Sigmoid colon (tissue), 7 donors: ENCODE data around the gene MIPEP. TPM values are rescaled to one million over a fixed set of nuclear protein-coding genes. Genes with fewer than 3 reads are reported as not detected.
A peak's percentile ranks its signal among the peaks of the same experiment; 100 is the strongest.

Experiments
- DNase-seq: peaks from one replicate; pipeline ENCODE4 v3.0.0-alpha.2; 2019
- H3K27ac ChIP-seq, 4 donors: fragments of 200-600 bp; sonication (generic); one replicate each; pipeline ENCODE4 v1.5.1; 2016 to 2019; ENCODE audit warnings: mild to moderate bottlenecking in 1 of 4
- H3K27me3 ChIP-seq, 3 donors: fragments of 200-600 bp; sonication (generic); one replicate each; pipeline ENCODE4 v1.5.1; 2019; ENCODE audit warnings: mild to moderate bottlenecking in 1 of 3
- H3K36me3 ChIP-seq, 4 donors: fragments of 200-600 bp; sonication (generic); one replicate each; pipeline ENCODE4 v1.5.1; 2016 to 2019
- H3K4me1 ChIP-seq, 4 donors: fragments of 200-600 bp; sonication (generic); one replicate each; pipeline ENCODE4 v1.5.1; 2017 to 2019
- H3K4me3 ChIP-seq, 4 donors: fragments of 200-600 bp; sonication (generic); one replicate each; pipeline ENCODE4 v1.5.1; 2017 to 2019; ENCODE audit warnings: mild to moderate bottlenecking in 2 of 4, moderate library complexity in 1 of 4
- H3K9me3 ChIP-seq, 4 donors: fragments of 200-600 bp in 3 of 4; sonication (generic) in 3 of 4; one replicate each; pipeline versions ENCODE4 v1.5.1 to v1.6.1; 2013 to 2019
- EP300 ChIP-seq, 4 donors: sonication (generic); formaldehyde crosslinking; IDR thresholded peaks; one replicate each; pipeline ENCODE4 v1.6.1; 2017; ENCODE audit warnings: antibody characterized with exemption in 4 of 4
- POLR2A ChIP-seq, 2 donors: fragments of 450-650 bp; IDR thresholded peaks; one replicate each; pipeline ENCODE4 v1.6.1; 2016; ENCODE audit warnings: antibody characterized with exemption in 2 of 2, mild to moderate bottlenecking in 2 of 2, moderate library complexity in 2 of 2
- POLR2AphosphoS5 ChIP-seq, 4 donors: sonication (generic); formaldehyde crosslinking; IDR thresholded peaks; one replicate each; pipeline ENCODE4 v1.6.1; 2017; ENCODE audit warnings: antibody characterized with exemption in 4 of 4
- WGBS, 2 donors: extraction: QIAGEN DNeasy Blood & Tissue Kit; methylation state at CpG; one replicate each; pipeline ENCODE4 v1.1.7; 2013; 5-methylcytosine and 5-hydroxymethylcytosine counted together
- intact Hi-C: fragments of 100-400 bp; cut with DNase I; formaldehyde crosslinking; loops from one replicate; pipeline ENCODE4 v1.15.1; 2023
- polyA plus RNA-seq, 3 donors: library from polyadenylated mRNA; stranded (reverse); fragments of 200-250 nt; gene quantifications; one replicate each; pipeline ENCODE4 v1.2.3, GENCODE V29; 2013
- total RNA-seq, 4 donors: library from RNA; depleted of rRNA; stranded (reverse); fragments of >200 nt; gene quantifications; one replicate each; pipeline ENCODE4 v1.1.0, GENCODE V29; 2016
- TF ChIP-seq, protein P1 (sequence below), 4 experiments: fragments of 450-650 bp in 3 of 4; fragments of 200-600 bp in 1 of 4; IDR thresholded peaks; one replicate each; pipeline ENCODE4 v1.5.1; 2016 to 2019; ENCODE audit warnings: antibody characterized with exemption in 4 of 4, mild to moderate bottlenecking in 3 of 4, moderate library complexity in 2 of 4
- donor health status: healthy with polysubstance abuse.
- donor health status: Bipolar disorder and iron deficiency.
- donor health status: healthy.

The MIPEP gene
- total and polyA plus RNA-seq, 7 donors = 10.7 to 20.5 (median 11.4) TPM

DNA sequence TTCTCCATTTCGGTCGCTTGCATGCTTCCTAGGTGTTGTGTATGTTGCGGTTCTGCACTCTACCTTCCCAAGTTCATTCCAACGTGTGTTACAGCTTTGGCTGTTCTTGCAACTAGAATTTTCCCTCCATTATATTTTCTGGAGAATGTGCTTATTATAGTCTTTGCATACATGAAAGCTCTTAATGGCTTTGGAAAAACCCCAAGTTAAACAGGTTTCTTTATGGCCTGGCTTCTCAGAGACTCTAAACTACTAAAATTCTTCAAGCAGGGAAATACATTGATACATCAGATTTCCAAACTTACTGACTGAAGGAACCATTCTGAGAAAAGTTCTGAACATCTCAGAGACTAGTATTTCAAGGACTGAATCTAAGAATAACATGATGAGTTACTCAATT is 11.9 kb downstream of the MIPEP start:
- Histone ChIP-seq H3K4me3 (no peak overlapping the region), H3K27me3 (no peaks in the 10 kb centered on the region), H3K4me1 (no peaks in the 10 kb centered on the region), H3K9me3 (no peaks in the 10 kb centered on the region), H3K27ac (no peak overlapping the region), H3K36me3 (peaks cover 0 to 22% (median 6%) of the 10 kb centered on the region in 4 donors)
- 70 to 88% methylated on average over 4 of the region's 4 CpGs for WGBS, 2 donors
- TF ChIP-seq POLR2A (IDR thresholded peaks at IDR 0.05) (no peak), POLR2AphosphoS5 (IDR thresholded peaks at IDR 0.05) (no peak), EP300 (IDR thresholded peaks at IDR 0.05) (no peak)
- TF ChIP-seq, protein P1, sequence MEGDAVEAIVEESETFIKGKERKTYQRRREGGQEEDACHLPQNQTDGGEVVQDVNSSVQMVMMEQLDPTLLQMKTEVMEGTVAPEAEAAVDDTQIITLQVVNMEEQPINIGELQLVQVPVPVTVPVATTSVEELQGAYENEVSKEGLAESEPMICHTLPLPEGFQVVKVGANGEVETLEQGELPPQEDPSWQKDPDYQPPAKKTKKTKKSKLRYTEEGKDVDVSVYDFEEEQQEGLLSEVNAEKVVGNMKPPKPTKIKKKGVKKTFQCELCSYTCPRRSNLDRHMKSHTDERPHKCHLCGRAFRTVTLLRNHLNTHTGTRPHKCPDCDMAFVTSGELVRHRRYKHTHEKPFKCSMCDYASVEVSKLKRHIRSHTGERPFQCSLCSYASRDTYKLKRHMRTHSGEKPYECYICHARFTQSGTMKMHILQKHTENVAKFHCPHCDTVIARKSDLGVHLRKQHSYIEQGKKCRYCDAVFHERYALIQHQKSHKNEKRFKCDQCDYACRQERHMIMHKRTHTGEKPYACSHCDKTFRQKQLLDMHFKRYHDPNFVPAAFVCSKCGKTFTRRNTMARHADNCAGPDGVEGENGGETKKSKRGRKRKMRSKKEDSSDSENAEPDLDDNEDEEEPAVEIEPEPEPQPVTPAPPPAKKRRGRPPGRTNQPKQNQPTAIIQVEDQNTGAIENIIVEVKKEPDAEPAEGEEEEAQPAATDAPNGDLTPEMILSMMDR (IDR thresholded peaks at IDR 0.05) = no peak
- intact Hi-C loops = no loop called here
- DNase-seq = no peak

DNA sequence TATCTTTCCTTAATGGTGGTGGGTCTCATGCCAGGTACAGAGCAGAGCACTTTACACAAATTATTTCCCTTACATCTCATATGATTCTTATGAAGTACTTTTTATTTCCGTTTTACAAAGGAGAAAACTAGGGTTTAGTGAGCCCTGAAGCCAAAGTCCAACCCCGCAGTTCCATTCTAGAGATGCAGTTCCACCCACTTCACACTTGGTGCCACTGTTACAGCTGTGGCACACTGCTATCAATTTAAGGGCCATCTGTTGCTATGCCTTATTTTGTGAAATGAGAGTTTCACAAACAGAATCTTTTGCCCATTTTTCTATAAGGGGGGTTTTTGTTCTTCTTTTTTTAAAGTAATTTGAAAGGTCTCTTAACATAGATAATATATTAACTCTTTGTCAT is 12.9 kb downstream of the MIPEP start:
- intact Hi-C loops = no loop called here
- H3K9me3 ChIP-seq = no peaks in the 10 kb centered on the region
- peaks cover 0 to 3% (median 0%) of the 10 kb centered on the region in 4 donors for H3K4me1 ChIP-seq
- H3K27me3 ChIP-seq = no peaks in the 10 kb centered on the region
- no peak overlapping the region for H3K27ac ChIP-seq
- no peak for DNase-seq
- peaks cover 0 to 22% (median 6%) of the 10 kb centered on the region in 4 donors for H3K36me3 ChIP-seq
- no peak for TF ChIP-seq POLR2AphosphoS5 (IDR thresholded peaks at IDR 0.05)
- 18 to 72% methylated on average over 2 of the region's 2 CpGs for WGBS, 2 donors
- no peak overlapping the region for H3K4me3 ChIP-seq

DNA sequence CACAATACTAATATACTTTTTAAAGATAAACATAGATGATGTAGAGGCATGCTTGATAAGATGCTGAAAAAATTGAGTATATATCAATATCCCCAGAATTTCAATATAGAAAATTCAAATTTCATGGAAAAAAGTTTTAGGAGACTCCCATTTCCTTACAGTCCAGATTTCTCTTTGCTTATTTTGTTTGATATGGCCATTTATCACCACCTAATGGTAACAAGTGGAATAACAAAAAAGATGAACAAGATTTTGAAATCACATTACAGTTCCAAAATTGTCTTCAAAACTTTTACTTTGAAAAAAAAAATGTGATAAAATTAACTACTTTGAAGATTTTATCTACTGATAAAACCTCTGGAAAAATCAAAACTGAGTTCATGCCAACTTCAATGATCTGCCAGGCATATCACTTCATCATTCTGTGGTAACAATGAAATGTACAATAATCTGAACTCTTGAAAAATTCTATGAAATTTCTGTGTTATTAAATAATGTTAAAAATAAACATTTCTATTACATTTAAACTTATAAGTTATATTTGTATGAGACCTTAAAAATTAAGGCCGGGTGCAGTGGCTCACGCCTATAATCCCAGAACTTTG is 17.5 kb downstream of the MIPEP start:
- 96 to 97% methylated on average over 2 of the region's 2 CpGs for WGBS, 2 donors
- H3K4me3 ChIP-seq = no peak overlapping the region
- H3K27me3 ChIP-seq = no peaks in the 10 kb centered on the region
- H3K4me1 ChIP-seq = peaks cover 0 to 13% (median 0%) of the 10 kb centered on the region in 4 donors
- TF ChIP-seq, protein P1 (IDR thresholded peaks at IDR 0.05) = peak in 3 of 4 experiments; percentile 35 to 55 (median 39)
- TF ChIP-seq POLR2AphosphoS5 (IDR thresholded peaks at IDR 0.05) (no peak), POLR2A (IDR thresholded peaks at IDR 0.05) (no peak)
- intact Hi-C loops = loop anchor here (1.0 to 5.0 kb wide), 2 partner anchors 294 to 405 kb away; no protein-coding TSS in a partner anchor
- peaks cover 0 to 3% (median 0%) of the 10 kb centered on the region in 4 donors for H3K36me3 ChIP-seq
- DNase-seq = no peak
- no peaks in the 10 kb centered on the region for H3K9me3 ChIP-seq
- no peak overlapping the region for H3K27ac ChIP-seq

DNA sequence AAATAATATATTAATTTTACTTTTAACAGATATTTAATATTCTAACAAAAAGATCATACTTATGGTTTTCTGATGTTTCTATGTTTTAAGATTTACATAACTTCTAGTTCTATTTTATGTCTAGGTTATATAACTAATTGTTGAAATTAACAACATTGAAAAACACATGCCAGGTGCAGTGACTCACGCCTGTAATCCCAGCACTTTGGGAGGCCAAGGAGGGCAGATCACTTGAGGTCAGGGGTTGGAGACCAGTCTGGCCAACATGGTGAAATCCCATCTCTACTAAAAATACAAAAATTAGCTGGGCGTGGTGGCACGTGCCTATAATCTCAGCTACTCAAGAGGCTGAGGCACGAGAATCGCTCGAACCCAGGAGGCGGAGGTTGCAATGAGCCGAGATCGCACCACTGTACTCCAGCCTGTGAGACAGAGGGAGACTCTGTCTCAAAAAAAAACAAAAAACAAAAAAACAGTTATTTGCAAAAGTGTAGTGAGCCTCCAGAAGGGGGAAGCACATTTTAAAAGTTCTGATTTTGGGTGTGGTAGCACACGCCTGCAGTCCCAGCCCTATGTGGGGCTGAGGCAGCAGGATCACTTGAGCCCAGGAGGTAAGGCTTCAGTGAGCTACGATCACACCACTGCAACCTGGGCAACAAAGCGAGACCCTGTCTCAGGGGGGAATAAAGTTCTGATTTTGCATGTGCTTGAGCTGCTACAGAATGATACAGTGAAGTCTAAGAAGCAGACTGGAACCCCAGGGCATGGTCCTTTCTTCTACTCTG is 18.7 kb downstream of the MIPEP start:
- Histone ChIP-seq H3K9me3 (no peaks in the 10 kb centered on the region), H3K4me3 (no peak overlapping the region), H3K27ac (no peak overlapping the region), H3K36me3 (no peaks in the 10 kb centered on the region), H3K27me3 (no peaks in the 10 kb centered on the region), H3K4me1 (peaks cover 0 to 13% (median 0%) of the 10 kb centered on the region in 4 donors)
- intact Hi-C loops = loop anchor here (1.0 to 5.0 kb wide), 2 partner anchors 293 to 404 kb away; no protein-coding TSS in a partner anchor
- WGBS, 2 donors = 83 to 87% methylated on average over 12 of the region's 12 CpGs
- TF ChIP-seq, protein P1 (IDR thresholded peaks at IDR 0.05) = no peak
- TF ChIP-seq EP300 (IDR thresholded peaks at IDR 0.05) (no peak), POLR2AphosphoS5 (IDR thresholded peaks at IDR 0.05) (no peak), POLR2A (IDR thresholded peaks at IDR 0.05) (no peak)
- no peak for DNase-seq

DNA sequence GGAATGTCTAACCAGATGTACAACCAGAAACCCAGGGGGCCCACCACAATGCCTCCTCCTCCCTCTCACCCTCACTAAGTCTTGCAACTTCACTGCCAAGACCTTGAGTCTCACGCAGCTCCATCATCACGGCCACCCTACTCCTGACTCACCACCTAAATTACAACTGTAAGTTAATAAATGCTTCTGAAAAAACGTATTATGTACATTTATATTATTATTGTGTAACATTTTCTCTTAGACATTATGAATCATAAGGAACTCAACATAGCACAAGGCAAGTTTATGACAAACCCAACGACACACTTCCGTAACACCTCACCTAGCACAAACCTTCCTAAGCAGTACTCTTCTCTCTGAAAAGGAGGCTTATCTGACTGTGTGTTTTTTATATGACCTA is 20.7 kb downstream of the MIPEP start:
- intact Hi-C loops = no loop called here
- Histone ChIP-seq H3K4me1 (peaks cover 0 to 13% (median 0%) of the 10 kb centered on the region in 4 donors), H3K27ac (no peak overlapping the region), H3K4me3 (no peak overlapping the region), H3K27me3 (no peaks in the 10 kb centered on the region), H3K36me3 (no peaks in the 10 kb centered on the region), H3K9me3 (no peaks in the 10 kb centered on the region)
- WGBS, 2 donors = 66 to 77% methylated on average over 5 of the region's 5 CpGs
- no peak for DNase-seq
- TF ChIP-seq EP300 (IDR thresholded peaks at IDR 0.05) (no peak), POLR2A (IDR thresholded peaks at IDR 0.05) (no peak), POLR2AphosphoS5 (IDR thresholded peaks at IDR 0.05) (no peak)
- TF ChIP-seq, protein P1 (IDR thresholded peaks at IDR 0.05) = no peak
